WERI-Rb-1 (cell line): Measurements from ENCODE around the gene INSIG2.

Source experiments
- DNase-seq: peaks from one replicate; pipeline ENCODE4 v3.0.0-alpha.2; 2020
- H3K27ac ChIP-seq: fragments of 250-450 bp; sonication (Bioruptor Pico); 2 replicates; pipeline ENCODE4 v1.5.1; 2020; ENCODE audit warnings: mild to moderate bottlenecking, moderate library complexity
- H3K27me3 ChIP-seq: fragments of 250-450 bp; sonication (Bioruptor Pico); 2 replicates; pipeline ENCODE4 v1.5.1; 2021; ENCODE audit warnings: mild to moderate bottlenecking, low read depth, moderate library complexity; ENCODE audit not compliant: insufficient read depth, severe bottlenecking
- H3K36me3 ChIP-seq: fragments of 250-450 bp; sonication (Bioruptor Pico); 2 replicates; pipeline ENCODE4 v1.5.1; 2020; ENCODE audit warnings: mild to moderate bottlenecking, moderate library complexity
- H3K4me3 ChIP-seq: 2 replicates; pipeline ENCODE4 v1.5.1; 2011; ENCODE audit warnings: low read depth, mild to moderate bottlenecking, control low read depth, low read length
- H3K9me3 ChIP-seq: fragments of 250-450 bp; sonication (Bioruptor Pico); 2 replicates; pipeline ENCODE4 v1.5.1; 2021; ENCODE audit warnings: mild to moderate bottlenecking, moderate library complexity; ENCODE audit not compliant: severe bottlenecking
- TF ChIP-seq, protein P1 (sequence below): IDR thresholded peaks from 2 replicates; pipeline ENCODE4 v1.5.1; 2011; ENCODE audit warnings: low read depth, mild to moderate bottlenecking, control low read depth, inconsistent platforms, low read length

Gene INSIG2

GRCh38 chr2:118095610-118096009 is 7.3 kb downstream of the INSIG2 start:
- no peak for DNase-seq
- H3K4me3 ChIP-seq = no peak overlapping the region
- TF ChIP-seq, protein P1, sequence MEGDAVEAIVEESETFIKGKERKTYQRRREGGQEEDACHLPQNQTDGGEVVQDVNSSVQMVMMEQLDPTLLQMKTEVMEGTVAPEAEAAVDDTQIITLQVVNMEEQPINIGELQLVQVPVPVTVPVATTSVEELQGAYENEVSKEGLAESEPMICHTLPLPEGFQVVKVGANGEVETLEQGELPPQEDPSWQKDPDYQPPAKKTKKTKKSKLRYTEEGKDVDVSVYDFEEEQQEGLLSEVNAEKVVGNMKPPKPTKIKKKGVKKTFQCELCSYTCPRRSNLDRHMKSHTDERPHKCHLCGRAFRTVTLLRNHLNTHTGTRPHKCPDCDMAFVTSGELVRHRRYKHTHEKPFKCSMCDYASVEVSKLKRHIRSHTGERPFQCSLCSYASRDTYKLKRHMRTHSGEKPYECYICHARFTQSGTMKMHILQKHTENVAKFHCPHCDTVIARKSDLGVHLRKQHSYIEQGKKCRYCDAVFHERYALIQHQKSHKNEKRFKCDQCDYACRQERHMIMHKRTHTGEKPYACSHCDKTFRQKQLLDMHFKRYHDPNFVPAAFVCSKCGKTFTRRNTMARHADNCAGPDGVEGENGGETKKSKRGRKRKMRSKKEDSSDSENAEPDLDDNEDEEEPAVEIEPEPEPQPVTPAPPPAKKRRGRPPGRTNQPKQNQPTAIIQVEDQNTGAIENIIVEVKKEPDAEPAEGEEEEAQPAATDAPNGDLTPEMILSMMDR = no peak
- no peaks in the 10 kb centered on the region for H3K9me3 ChIP-seq
- no peaks in the 10 kb centered on the region for H3K36me3 ChIP-seq
- no peak overlapping the region for H3K27ac ChIP-seq
- no peaks in the 10 kb centered on the region for H3K27me3 ChIP-seq

GRCh38 chr2:118097657-118098056 is 9.4 kb downstream of the INSIG2 start:
- no peak overlapping the region for H3K4me3 ChIP-seq
- no peak overlapping the region for H3K27ac ChIP-seq
- H3K36me3 ChIP-seq = no peaks in the 10 kb centered on the region
- no peak for DNase-seq
- TF ChIP-seq, protein P1 = no peak
- H3K9me3 ChIP-seq = no peaks in the 10 kb centered on the region
- no peaks in the 10 kb centered on the region for H3K27me3 ChIP-seq

DNA sequence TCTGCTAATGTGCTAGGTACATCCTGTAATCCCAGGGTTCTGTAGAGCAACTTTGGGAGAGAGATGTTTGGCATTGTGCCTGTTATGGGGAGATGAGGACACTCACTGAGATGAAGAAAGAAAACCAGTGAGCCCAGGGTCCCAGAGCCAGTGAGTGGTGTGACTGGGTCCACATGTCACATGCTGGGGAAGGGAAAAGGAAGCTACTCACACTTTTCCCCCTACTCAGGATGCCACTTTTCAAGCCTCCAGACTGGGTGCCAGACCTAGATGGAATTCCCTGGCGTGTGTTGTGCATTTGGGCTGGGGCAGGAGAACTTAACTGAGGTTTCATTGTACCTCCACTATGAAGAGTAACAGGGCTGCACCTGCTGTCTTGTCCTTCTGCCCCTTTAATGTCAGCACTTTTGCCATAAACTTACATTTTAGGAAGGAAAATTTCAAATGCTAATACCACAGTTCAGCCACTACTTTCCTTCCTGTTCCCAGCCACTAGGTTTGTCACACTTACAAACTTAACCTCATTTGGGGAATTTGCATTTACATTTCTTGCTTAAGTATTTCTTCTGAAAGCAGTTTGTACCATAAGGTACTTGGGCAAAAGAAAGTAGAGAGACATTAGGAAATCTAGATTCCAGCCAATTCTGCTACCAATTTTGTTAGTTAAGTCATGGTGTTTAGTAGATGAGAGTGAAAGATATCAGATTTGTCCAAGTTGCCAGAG is 10.2 kb downstream of the INSIG2 start:
- no peak overlapping the region for H3K27ac ChIP-seq
- no peaks in the 10 kb centered on the region for H3K9me3 ChIP-seq
- no peaks in the 10 kb centered on the region for H3K36me3 ChIP-seq
- DNase-seq = no peak
- TF ChIP-seq, protein P1 = no peak
- H3K27me3 ChIP-seq = no peaks in the 10 kb centered on the region
- no peak overlapping the region for H3K4me3 ChIP-seq

DNA sequence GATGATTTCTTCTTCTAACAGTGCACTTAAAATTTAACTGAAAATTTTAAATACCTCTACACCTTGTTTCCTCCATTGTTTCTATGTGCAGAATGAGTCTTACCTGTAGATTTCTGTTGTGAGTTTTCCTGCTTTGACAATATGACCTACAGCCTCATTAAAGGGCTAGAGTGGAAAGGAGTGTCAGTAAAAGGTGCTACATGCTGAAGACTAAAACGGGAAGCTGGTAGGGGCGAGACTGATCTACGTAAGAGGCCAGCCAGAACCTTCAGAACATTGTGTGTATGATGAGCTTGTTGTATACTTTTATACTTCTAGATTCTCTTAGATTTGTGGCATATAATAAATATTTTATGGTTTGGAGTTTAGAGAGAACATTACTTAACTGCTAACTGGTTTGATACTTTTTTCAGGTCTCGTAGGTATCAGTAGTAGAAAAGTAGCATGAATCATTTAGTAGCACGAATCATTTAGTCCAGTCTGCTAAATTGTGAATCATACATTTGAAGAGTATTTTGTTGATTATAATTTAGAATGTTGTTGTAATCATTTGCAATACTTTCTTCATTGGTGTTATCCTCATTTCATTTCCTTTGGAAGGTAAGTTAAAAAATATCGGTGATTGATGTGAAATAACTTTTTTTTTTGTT is 14.3 kb downstream of the INSIG2 start:
- TF ChIP-seq, protein P1 = no peak
- H3K36me3 ChIP-seq = no peaks in the 10 kb centered on the region

GRCh38 chr2:118103951-118104940 is 16.0 kb downstream of the INSIG2 start:
- H3K27ac ChIP-seq = no peak overlapping the region
- no peaks in the 10 kb centered on the region for H3K9me3 ChIP-seq
- H3K4me3 ChIP-seq = no peak overlapping the region
- H3K27me3 ChIP-seq = no peaks in the 10 kb centered on the region
- DNase-seq = no peak
- TF ChIP-seq, protein P1 = no peak
- H3K36me3 ChIP-seq = no peaks in the 10 kb centered on the region

More for the DNA sequence above, 14.3 kb downstream of the INSIG2 start:
- Histone ChIP-seq H3K27me3 (no peaks in the 10 kb centered on the region), H3K4me3 (no peak overlapping the region), H3K27ac (no peak overlapping the region), H3K9me3 (no peaks in the 10 kb centered on the region)
- no peak for DNase-seq
